Midbrain (tissue), 1 donor: ENCODE data around the gene CYP51A1.
A peak's percentile ranks its signal among the peaks of the same experiment; 100 is the strongest.
"Not testable (repeated sequence)": the region's sequence is repeated elsewhere in the genome, so short reads cannot be mapped to it uniquely, and the experiment has no call there.

Experiments used
- DNase-seq: peaks from one replicate; lab custom pipeline; 2025; lab: John Stamatoyannopoulos, UW

CYP51A1 gene

DNA sequence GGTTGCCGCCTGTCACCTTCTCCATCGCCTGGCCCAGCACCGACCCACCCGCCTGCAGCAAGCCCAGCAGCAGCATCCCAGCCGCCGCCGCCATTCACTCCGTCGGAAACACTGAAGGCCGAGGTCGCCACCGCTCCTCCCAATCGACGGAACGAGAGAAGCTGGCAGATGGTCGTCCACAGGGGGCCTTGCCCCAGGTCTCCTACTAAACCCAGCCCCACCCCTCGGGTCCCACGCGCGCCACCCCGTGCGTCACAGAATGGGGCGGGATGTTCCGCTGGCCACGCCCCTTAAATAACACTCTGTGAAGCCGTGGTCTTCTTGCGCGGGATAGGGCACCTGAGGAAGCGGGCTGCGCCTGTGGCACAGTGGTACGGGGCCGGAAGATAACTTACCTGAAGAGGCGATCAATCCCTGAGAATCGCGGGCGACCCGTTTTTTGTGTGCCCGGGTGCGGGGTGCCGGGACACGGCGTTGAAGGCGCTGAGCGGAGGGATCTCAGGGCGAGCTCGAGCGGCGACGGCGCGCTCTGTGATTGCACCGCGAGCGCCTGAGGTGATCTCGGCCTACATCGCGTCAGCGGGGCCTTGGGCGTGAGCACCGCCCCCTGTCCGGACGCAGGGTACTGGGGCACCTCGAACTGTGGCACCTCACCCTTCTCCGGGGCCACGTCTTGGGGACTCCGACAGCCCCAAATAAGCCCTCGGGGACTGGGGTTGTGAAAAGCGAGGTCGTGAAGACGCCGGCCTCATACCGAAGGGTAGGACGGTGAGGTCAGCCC, at the start of gene CYP51A1:
Gene CYP51A1, minus strand, starts transcription at position 207 of the 781 bp plus-strand sequence. Its CDS starts 113 bp downstream, at position 94.
- DNase-seq = peak; percentile 93

DNA sequence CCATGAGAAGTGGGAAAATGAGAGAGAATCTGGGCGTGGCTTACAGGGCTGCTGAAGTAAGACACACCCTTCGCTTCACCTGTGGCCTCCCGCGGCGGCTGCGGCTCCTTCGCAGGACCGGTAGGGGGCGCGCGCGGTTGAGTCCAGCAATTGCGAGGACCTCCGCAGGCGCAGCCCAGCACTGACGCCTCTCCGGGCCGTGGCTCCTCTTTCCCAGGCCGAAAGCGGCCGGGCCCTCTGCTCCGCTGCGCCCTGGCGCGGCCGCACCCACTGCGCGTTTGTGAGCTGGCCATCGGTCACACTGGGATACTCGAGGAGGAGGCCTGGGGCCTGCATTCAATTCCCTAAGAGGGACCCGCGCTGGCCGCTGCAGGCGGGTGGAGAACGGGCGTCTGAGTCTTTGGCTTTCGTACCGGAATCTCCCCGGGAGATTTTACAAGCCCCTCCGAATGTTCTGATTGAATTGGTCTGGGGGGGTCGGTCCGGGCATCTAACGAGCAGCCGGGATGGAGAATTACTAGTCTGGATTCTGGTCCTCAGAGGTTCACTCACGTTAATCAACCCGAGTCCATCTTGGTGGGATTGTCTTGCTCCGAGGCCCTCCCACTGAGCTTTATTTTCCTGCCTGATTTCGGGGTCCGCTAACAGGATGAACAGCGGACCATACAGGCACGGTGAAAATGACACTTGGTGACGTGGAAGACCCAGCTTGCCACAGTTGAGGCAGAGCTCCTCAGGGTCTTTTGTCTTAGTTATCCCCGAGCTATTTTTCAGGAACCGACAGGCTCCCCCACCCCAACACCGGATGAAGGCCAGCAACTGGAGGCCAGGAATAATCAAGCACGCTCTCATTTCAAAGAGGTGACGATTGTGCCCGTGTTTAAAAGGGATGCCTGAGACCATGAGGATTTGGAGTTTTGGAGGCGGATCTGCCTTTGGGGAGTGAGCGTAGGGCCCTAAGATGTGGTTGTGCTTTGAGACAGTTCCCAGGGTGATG, 44.9 kb upstream of the CYP51A1 start, which contains the start of gene LRRD1:
Gene LRRD1, minus strand, starts transcription at position 215 of the 997 bp plus-strand sequence. CDS start 13,940 bp downstream, outside the sequence.
- DNase-seq = peak; percentile 87

DNA sequence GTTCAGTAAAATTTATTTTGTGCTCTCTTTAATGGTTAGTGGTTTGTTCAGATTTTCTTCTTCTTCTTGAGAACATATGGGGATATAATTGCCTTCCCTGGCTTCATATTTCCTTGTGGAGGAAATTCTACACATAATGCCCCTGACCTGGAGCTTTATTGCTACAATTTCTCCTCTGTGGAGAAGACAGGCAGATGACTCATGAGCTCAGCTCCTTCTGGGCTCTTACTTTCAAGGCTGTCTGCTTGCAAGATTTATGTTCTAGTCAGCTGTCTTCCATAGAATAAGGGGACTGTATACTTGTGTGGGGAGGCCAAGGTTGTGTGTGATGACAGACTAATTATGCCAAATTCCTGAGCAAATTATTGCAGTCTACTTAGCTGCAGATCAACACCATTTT, 43.1 kb upstream of the CYP51A1 start:
- no peak for DNase-seq

DNA sequence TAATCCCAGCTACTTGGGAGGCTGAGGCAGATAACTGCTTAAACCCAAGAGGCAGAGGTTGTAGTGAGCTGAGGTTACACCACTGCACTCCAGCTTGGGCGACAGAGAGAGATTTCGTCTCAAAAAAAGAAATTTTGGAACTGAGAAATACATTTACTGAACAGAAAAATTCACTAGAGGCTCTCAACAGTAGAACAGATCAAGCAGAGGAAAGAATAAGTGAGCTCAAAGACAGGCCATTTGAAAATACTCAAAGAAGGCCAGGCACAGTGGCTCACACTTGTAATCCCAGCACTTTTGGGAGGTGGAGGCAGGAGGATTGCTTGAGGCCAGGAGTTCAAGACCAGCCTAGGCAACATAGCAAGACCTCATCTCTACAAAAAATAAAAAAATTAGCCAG, 35.3 kb upstream of the CYP51A1 start:
- DNase-seq = not testable (repeated sequence)

DNA sequence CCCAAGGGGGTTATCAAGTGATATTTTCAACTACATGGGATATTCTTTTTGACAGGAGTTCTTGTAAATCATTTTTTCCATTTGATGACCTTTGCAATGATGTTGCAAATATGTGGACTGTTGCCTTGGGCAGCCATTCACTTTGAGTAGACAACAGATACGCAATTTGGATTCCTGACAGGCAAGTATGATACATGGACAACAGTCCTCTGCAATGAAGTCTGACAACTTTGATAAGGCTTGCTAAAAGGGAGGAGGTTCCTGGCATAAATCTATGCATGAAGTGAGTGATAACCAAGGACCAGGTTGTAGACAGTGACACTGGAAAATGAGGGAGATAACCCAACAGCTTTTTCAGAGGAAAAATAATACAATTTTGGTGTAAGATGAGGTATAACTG, 27.0 kb upstream of the CYP51A1 start:
- DNase-seq = no peak

DNA sequence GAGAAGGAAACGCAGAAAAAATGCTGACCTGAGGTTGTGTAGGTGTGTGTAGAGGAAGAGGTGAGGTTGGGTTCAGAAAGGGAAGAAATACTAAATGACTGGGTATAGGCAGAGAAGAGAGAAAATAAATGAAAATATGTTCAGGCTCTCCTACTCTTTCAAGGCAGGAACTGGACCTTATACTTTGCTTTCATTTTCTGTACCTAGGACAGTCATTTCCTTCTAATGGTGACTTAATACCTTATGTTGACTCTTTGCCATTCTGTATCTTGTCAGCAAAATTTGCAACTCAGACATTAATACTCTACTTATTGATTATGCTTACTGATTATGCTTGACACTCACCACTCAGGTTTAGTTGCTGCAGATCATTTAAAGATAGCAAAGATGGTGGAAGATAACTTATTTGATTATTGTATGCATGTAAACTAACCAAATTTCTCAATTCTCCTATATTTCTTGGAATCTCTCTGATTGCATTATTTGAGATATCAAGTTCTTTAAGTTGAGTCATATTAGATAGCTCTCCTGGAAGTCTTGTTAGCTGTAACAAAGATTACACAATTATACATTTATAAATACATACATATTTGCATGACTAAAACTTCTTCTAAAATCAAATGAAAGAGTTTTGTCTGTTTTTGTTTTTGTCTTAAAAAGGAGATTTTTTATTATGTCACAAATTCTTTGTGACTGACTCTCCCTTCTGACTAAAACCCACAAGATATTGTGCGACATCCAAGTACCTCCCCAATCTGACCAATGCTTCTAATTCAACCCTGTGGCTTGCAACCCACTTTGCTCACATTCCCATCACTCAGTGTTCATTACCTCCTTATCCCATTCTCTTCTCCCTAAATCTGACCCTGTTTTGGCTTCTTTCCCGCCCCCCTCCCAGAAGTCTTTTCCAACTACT, 24.6 kb upstream of the CYP51A1 start:
- DNase-seq = no peak

DNA sequence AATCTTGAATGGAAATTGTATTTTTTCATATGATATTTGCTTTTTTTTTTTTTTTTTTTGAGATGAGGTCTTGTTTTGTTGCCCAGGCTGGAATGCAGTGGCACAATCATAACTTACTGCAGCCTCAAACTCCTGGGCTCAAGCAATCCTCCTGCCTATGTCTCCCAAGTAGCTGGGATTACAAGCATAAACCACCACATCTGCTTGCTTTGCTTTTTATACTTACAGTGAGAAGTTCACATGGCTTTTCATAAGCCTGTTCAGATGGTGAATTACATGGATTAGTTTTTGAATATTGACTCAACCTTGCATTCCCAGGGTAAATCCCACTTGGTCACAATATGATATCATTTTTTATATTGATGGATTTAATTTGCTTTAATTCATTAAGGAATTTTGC, 22.7 kb upstream of the CYP51A1 start:
- DNase-seq = no peak

DNA sequence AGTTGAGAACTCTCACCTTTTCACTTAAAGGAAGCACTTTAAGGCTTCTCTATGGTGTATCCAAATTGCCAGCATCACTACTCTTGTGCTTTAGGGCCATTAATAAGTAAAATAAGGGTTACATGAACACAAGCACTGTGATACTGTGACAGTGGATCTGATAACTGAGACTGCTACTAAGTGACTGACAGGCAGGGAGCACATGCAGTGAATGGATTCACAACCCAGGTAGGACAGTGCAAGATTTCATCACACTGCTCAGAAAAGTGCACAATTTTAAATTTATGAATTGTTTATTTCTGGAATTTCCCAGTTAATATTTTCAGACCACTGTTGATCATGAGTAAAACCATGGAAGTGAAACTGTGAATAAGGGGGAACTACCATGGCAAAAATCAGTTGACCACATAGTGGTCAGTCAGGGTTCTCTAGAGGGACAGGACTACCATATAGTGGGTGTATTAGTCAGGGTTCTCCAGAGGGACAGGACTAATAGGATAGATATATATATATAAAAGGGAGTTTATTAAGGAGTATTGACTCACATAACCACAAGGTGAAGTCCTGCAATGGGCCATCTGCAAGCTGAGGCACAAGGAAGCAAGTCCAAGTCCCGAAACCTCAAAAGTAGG, 20.9 kb upstream of the CYP51A1 start:
- DNase-seq = no peak

DNA sequence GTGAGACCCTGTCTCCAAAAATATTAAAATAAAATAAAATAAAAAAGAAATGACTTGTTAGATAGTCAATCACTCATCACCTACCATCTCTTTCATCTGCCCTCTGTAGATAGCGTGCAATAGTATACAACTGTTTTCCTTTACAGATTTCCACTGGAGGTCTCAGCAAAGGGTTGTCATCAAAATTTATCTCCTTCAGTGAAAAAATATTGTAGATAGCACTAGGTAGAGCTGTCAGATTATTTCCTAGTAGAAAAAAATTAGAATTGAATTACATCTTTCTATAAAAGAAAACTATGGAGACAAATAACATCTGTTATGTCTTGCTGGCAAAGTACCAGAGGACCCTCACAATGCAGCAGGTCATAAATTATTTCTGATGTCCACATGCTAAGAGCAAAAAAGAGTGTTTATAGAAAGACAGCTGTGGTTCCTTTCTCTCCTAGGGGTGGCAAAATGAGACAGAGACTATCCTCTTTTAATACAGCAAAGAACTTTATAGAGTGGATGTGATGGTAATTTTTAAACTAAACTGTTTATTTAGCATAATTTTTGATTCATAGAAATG, 16.3 kb upstream of the CYP51A1 start:
- no peak for DNase-seq

DNA sequence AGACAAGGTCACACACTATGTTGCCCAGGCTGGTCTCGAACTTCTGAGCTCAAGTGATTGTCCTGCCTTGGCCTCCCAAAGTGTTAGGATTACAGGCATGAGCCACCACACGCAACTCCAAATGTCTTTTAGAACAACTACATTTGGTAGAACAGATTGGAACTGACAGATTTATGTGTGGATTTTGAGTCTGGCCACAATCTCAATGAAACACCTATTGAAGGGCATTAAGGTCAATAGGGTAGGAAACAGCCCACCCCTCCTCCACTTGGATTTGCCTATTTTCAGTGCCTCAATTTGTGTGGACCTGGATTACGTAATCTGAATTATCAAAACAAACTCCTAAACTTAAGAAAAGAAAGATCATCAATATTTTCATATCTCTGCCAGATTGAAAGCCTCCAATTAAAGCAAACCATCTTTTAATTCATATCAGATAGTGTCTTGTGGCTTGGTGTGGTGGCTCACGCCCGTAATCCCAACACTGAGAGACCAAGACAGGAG, 15.5 kb upstream of the CYP51A1 start:
- no peak for DNase-seq

DNA sequence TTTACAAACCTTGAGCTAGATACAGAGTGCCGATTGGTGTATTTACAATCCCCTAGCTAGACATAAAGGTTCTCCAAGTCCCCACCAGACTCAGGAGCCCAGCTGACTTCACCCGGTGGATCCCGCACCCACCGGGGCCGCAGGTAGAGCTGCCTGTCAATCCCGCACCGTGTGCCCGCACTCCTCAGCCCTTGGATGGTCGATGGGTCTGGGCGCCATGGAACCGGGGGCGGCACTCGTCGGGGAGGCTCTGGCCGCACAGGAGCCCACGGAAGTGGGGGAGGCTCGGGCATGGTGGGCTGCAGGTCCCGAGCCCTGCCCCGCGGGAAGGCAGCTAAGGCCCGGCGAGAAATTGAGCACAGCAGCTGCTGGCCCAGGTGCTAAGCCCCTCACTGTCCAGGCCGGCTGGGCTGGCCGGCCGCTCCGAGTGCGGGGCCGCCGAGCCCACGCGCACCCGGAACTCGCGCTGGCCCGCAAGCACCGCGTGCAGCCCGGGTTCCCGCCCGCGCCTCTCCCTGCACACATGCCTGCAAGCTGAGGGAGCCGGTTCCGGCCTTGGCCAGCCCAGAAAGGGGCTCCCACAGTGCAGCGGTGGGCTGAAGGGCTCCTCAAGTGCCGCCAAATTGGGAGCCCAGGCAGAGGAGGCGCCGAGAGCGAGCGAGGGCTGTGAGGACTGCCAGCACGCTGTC, 9.1 kb upstream of the CYP51A1 start:
- not testable (repeated sequence) for DNase-seq

DNA sequence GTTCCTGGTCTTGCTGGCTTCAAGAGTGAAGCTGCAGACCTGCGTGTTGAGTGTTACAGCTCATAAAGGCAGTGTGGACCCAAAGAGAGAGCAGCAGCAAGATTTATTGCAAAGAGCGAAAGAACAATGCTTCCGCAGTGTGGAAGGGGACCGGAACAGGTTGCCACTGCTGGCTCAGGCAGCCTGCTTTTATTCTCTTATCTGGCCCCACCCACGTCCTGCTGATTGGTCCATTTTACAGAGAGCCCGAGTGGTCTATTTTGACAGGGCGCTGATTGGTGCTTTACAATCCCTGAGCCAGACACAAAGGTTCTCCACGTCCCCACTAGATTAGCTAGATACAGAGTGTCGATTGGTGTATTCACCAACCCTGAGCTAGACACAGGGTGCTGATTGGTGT, 8.5 kb upstream of the CYP51A1 start:
- not testable (repeated sequence) for DNase-seq

DNA sequence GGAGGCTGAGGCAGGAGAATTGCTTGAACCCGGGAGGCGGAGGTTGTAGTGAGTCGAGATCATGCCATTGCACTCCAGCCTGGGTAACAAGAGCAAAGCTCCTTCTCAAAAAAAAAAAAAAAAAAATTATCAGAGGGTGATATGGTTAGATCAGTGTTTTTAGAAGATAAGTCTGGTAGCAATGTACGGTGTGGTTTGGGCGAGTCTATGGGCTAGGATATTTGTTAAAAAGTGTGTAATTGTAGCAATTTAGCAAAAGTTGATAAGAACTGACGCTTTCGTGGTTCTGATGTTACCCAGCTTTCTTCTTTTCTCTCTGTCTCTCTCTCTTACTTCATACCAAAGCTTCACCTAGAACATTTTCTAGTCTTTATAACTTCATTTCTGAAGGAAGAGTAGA, 6.9 kb upstream of the CYP51A1 start:
- no peak for DNase-seq

DNA sequence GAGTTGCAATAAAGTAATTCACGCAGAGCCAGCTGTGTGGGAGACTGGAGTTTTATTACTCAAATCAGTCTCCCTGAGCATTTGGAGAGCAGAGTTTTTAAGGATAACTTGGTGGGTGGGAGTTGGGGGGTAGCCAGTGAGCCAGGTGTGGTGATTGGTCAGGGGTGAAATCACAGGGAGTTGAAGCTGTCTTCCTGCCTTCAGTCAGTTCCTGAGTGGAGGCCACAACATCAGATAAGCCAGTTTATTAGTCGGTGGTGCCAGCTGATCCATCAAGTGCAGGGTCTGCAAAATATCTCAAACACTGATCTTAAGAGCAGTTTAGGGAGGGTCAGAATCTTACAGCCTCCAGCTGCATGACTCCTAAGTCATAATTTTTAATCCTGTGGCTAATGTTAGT, 3.3 kb upstream of the CYP51A1 start:
- no peak for DNase-seq

DNA sequence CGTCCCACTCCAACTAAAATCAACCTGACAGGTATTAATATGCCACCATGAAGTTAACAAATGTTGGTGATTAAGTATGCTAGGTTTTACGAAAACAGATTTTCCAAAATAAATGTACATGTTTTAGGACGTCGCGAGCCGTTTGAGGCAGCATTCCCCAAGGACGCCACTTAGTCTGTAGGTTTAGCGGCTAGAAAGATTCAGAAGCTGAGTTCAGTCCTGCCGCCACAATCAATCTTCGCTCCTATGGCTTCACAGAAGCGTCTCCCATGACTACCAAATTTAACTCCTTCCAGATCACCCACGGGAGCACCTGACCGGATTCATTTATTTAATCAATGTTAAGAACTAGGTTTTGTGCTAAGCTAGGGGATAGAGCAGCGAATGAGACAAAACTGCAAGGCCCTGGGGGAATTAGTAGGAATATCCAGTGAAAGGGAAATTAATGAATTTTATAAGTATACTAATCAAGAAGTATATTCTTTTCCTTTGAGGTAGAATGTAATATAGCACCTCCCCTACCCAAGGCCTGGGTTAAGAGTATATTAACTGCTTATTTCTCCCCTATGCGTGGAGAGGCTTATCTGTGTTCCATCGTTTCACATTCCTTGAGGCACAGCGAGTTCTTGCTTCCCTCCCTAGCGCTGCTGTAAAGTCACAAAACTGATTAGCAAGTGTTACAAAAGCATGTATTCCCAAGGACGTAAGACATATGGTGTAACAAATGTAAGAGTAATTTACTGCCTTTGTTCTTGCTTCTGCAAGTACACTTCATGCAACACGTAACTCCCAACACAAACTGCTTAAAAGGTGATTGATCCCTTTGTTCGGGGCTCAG, 994 bp upstream of the CYP51A1 start:
- no peak for DNase-seq

DNA sequence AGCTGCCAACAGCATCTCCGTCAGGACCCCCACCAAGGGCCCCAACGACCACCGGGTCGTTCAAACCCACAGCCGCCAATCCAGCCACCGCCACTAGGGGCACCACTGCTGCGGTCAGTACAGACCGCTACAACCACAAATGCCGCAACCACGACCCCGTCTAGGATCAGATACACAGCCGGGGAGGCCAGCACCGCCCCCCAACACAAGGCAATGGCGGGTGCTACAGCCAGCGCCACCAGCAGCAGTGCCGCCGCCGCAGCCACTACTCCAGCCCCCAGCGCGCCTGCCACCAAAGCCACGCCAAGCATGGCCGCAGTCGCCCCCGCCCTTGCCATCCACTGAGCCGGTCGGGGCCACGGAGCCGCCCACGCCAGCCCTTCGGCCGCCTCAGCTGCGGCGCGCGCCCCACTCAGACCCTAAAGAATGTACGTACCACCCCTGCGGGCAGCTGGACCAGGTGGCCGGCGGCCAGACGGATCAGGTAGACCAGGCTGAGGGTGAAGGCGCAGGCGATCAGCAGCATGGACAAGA, 473 bp downstream of the CYP51A1 start:
- DNase-seq = peak; percentile 56

DNA sequence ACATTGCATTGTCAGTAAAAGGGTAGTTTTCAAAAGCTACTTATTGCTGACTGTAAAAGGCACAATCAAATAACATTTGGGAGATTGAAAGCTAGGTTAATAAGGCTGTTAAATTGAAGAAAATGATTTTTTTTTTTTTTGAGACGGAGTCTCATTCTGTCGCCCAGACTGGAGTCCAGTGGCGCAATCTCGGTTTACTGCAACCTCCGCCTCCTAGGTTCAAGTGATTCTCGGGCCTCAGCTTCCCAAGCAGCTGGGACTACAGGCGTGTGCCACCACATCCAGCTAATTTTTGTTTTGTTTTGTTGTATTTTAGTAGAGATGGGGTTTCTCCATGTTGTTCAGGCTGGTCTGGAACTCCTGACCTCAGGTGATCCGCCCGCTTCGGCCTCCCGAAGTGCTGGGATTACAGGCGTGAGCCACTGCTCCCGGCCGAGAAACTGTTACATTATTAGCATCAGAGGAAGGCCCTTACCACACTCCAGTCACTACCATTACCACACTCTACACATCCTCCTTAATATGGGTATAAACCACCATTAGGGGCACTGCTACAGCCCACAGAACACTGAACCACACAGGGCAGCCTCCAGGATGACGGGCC, 1.0 kb downstream of the CYP51A1 start:
- DNase-seq = no peak

DNA sequence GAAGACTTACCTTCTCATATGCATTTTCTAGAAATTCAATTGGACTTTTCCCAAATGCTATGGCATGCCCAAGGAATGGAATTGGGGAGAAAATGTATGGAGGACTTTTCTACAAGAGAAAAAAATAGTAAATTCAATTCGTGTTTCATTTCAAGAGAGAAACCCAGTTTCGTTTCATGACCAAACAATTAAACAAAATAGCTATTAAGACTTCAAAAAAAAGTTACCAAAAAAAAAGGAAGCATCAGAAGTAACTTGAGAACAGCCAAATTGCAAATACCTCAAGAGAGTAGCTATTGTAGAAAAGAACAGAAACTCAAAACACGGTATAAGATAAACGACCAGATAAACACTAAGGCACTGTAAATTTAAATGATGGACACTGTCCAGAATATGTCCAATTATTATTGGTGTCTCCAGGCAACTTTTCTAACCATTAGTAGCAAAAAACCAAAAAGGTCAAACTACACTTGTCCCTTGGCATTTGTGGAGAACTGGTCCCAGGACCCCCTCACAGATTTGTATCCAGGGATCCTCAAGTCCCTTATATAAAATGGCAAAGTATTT, 2.4 kb downstream of the CYP51A1 start:
- no peak for DNase-seq
